T-cell (primary cell): ENCODE results near the gene MITD1. TPM values are rescaled to one million over a fixed set of nuclear protein-coding genes. Genes with fewer than 3 reads are reported as not detected.

Experiments used
- ATAC-seq, 4 experiments: fragments of 200-7000 bp in 3 of 4; fragments of 150-1000 bp in 1 of 4; cut with Tn5 transposase; replicated peaks in 1 of 4; 1 replicate in 3 of 4; 2 replicates in 1 of 4; pipeline ENCODE4 v1.10.0; 2021; ENCODE audit warnings: moderate library complexity in 3 of 4, mild to moderate bottlenecking in 2 of 4, moderate number of reproducible peaks in 1 of 4
- CTCF ChIA-PET, 2 donors: fragments of 300-600 bp; sonication (Branson Sonifier 250); formaldehyde crosslinking; loops; one replicate each; lab custom pipeline; 2022; ENCODE audit warnings: antibody characterized with exemption in 2 of 2; lab: Charles Lee
- POLR2A ChIA-PET, 2 donors: fragments of 300-600 bp; sonication (Branson Sonifier 250); formaldehyde crosslinking; loops; one replicate each; lab custom pipeline; 2022; ENCODE audit warnings: antibody characterized with exemption in 2 of 2; lab: Charles Lee
- DNase-seq, 35 experiments: peaks; one replicate each; pipeline versions ENCODE4 v3.0.0 to v3.0.0-alpha.2; 2013 to 2023
- H3K27ac ChIP-seq: one replicate; pipeline ENCODE4 v1.5.1; 2013; ENCODE audit warnings: low read length
- H3K27me3 ChIP-seq, 2 experiments: replicated peaks in 1 of 2; 1 replicate in 1 of 2; 2 replicates in 1 of 2; pipeline versions ENCODE4 v1.6.1 to v1.7.0; 2013; ENCODE audit warnings: low read length in 1 of 2, mixed read lengths in 1 of 2; ENCODE audit not compliant: control insufficient read depth in 2 of 2, insufficient read depth in 2 of 2; ENCODE audit errors: extremely low read depth in 1 of 2
- H3K36me3 ChIP-seq, 2 donors: 1 replicate in 1 of 2; 2 replicates in 1 of 2; pipeline versions ENCODE4 v1.6.1 to v1.7.0; 2013; ENCODE audit warnings: low read length in 1 of 2; ENCODE audit not compliant: control insufficient read depth in 2 of 2, insufficient read depth in 1 of 2; ENCODE audit errors: extremely low read depth in 1 of 2
- H3K4me1 ChIP-seq, 2 experiments: 1 replicate in 1 of 2; 2 replicates in 1 of 2; pipeline versions ENCODE4 v1.6.1 to v1.7.0; 2013; ENCODE audit warnings: low read length in 2 of 2, mixed read lengths in 1 of 2; ENCODE audit not compliant: insufficient read depth in 2 of 2, control insufficient read depth in 1 of 2; ENCODE audit errors: extremely low read depth in 1 of 2
- H3K4me3 ChIP-seq, 2 donors: 1 replicate in 1 of 2; 2 replicates in 1 of 2; pipeline versions ENCODE4 v1.5.1 to v1.7.0; 2013; ENCODE audit warnings: mild to moderate bottlenecking in 2 of 2, low read length in 1 of 2, moderate library complexity in 1 of 2; ENCODE audit not compliant: control insufficient read depth in 1 of 2; ENCODE audit errors: extremely low read depth in 1 of 2
- H3K9me3 ChIP-seq: 2 replicates; pipeline ENCODE4 v1.7.0; 2013
- H3K27ac Mint-ChIP-seq, 2 donors: one replicate each; pipeline ENCODE4 v1.8.0; 2020 to 2021; ENCODE audit warnings: mild to moderate bottlenecking in 2 of 2, mixed read lengths in 2 of 2
- H3K27me3 Mint-ChIP-seq, 2 donors: one replicate each; pipeline ENCODE4 v1.8.0; 2021 to 2022; ENCODE audit warnings: mixed read lengths in 2 of 2
- H3K36me3 Mint-ChIP-seq: one replicate; pipeline ENCODE4 v1.8.0; 2021; ENCODE audit warnings: mixed read lengths
- H3K4me1 Mint-ChIP-seq, 3 donors: one replicate each; pipeline ENCODE4 v1.8.0; 2020 to 2022; ENCODE audit warnings: mixed read lengths in 3 of 3, mild to moderate bottlenecking in 1 of 3
- H3K4me3 Mint-ChIP-seq, 3 donors: one replicate each; pipeline ENCODE4 v1.8.0; 2020 to 2022; ENCODE audit warnings: mild to moderate bottlenecking in 3 of 3, mixed read lengths in 3 of 3, moderate library complexity in 3 of 3
- H3K9me3 Mint-ChIP-seq, 3 donors: one replicate each; pipeline ENCODE4 v1.8.0; 2020 to 2022; ENCODE audit warnings: mixed read lengths in 3 of 3
- WGBS: methylation state at CpG from one replicate; pipeline ENCODE4 v1.1.5; 2013; ENCODE audit warnings: missing lambda C conversion rate; ENCODE audit not compliant: insufficient coverage; 5-methylcytosine and 5-hydroxymethylcytosine counted together
- total RNA-seq, 35 experiments: library from RNA in 6 of 35; stranded (reverse) in 6 of 35; fragments of 120-200 nt in 1 of 35; gene quantifications; one replicate each; pipeline versions ENCODE4 v1.2.1 to v1.2.4 and lab custom pipeline; 2013 to 2026

MITD1 gene
- total RNA-seq, 5 donors from 2014 or later (not counting 1 experiment from before 2014, with no cell fraction given) = 27.5 to 60.4 (median 56.7) TPM

DNA sequence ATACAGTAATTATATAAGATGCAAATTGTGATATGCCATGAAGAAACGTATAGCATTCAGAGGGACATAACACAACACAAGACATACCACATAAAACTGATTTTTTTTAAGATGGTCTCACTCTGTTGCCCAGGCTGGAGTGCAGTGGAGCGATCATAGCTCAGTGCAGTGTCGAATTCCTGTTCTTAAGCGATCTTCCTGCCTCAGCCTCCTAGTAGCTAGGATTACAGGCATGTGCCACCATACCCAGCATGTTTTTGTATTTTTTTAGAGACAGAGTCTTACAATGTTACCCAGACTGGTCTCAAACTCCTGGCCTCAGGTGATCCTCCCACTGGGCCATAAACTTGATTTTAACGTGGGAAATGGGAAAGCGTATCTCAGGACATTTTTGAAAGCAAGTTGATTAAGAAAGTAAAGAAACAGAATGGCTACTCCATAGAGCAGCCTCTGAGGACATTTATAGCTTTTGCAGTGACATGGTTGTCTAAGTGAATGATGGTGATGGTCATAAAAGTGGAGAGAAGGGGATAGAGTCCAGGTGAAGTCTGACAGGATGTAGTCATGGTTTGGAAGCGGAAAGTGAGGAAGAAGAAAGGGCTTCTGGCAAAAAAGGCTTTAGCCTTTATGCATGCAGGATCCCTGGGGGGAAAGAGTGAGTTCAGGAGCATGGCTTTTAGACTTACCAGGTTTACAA is 28.5 kb downstream of the MITD1 start:
- H3K4me1 ChIP-seq = peaks cover 11 to 19% of the 10 kb centered on the region in 2 experiments
- ATAC-seq = no peak
- 97% methylated on average over 5 of the region's 7 CpGs for WGBS
- H3K4me3 Mint-ChIP-seq = no peak overlapping the region
- H3K36me3 ChIP-seq = peaks cover 5 to 9% of the 10 kb centered on the region in 2 donors
- no peaks in the 10 kb centered on the region for H3K27me3 Mint-ChIP-seq
- no peak overlapping the region for H3K4me3 ChIP-seq
- H3K9me3 Mint-ChIP-seq = no peaks in the 10 kb centered on the region
- no peak overlapping the region for H3K27ac ChIP-seq
- no peaks in the 10 kb centered on the region for H3K27me3 ChIP-seq
- ChIA-PET POLR2A (no interaction called here), CTCF (no interaction called here)
- peaks cover 14% of the 10 kb centered on the region for H3K36me3 Mint-ChIP-seq
- H3K27ac Mint-ChIP-seq = no peak overlapping the region
- no peak for DNase-seq
- H3K9me3 ChIP-seq = no peaks in the 10 kb centered on the region
- peaks cover 24 to 26% (median 25%) of the 10 kb centered on the region in 3 donors for H3K4me1 Mint-ChIP-seq

DNA sequence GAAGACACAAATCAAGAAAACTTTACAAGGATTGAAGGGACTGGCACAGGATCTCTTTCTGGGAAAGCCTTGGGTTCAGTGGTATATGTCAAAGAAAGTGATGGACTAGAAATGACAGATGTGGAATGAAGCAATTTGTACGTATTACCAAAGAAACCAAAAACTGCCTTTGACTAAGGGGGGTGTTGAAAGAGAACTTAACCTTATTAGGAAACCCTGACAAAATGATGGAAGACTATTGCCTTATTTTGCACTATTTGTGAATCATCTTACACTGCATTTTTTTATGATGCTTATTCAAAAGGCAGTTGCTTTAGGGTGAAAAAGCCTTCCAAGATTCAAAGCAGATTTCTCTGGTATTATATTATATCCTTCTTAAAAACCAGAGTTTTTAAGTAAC is 30.2 kb downstream of the MITD1 start:
- Mint-ChIP-seq H3K27ac (no peak overlapping the region), H3K27me3 (no peaks in the 10 kb centered on the region), H3K36me3 (peaks cover 13% of the 10 kb centered on the region), H3K4me3 (no peak overlapping the region), H3K4me1 (peaks cover 7 to 11% (median 9%) of the 10 kb centered on the region in 3 donors), H3K9me3 (no peaks in the 10 kb centered on the region)
- no CpG with 5 or more reads among the region's 1 CpG for WGBS
- Histone ChIP-seq H3K9me3 (no peaks in the 10 kb centered on the region), H3K4me1 (peaks cover 7 to 13% of the 10 kb centered on the region in 2 experiments), H3K27ac (no peak overlapping the region), H3K36me3 (no peaks in the 10 kb centered on the region), H3K4me3 (no peak overlapping the region), H3K27me3 (no peaks in the 10 kb centered on the region)
- ChIA-PET POLR2A (interaction anchor here (0.7 to 1.0 kb wide), 2 partner anchors 10 to 910 kb away, joined by 3 to 4 read pairs; no protein-coding TSS in a partner anchor), CTCF (no interaction called here)
- no peak for ATAC-seq
- DNase-seq = no peak

GRCh38 chr2:99141110-99142108 is 39.4 kb downstream of the MITD1 start, which contains the start of gene C2orf15:
Gene C2orf15 (plus strand): TSS chr2:99141707. CDS start chr2:99150559, 8,852 bp downstream.
- no peaks in the 10 kb centered on the region for H3K36me3 ChIP-seq
- Mint-ChIP-seq H3K27ac (peak within 1 kb of the TSS; percentile 95 to 97), H3K9me3 (no peaks in the 10 kb centered on the region), H3K36me3 (peaks cover 13% of the 10 kb centered on the region), H3K27me3 (no peaks in the 10 kb centered on the region), H3K4me1 (peaks cover 10 to 24% (median 19%) of the 10 kb centered on the region in 3 donors), H3K4me3 (peak within 1 kb of the TSS; percentile 87 to 95 (median 94))
- no peaks in the 10 kb centered on the region for H3K9me3 ChIP-seq
- WGBS = under 1% methylated on average over 76 of the region's 84 CpGs
- peak within 1 kb of the TSS; percentile 95 for H3K27ac ChIP-seq
- H3K4me1 ChIP-seq = peaks cover 11 to 14% of the 10 kb centered on the region in 2 experiments
- peak within 1 kb of the TSS; percentile 92 to 98 for H3K4me3 ChIP-seq
- no peaks in the 10 kb centered on the region for H3K27me3 ChIP-seq
- peak; percentile 90 to 98 (median 94) for DNase-seq
- ATAC-seq = peak; percentile 88 to 92 (median 89)
- POLR2A ChIA-PET = interaction anchor here (0.6 to 1.4 kb wide), 9 partner anchors 9 to 349 kb away, joined by 3 to 14 read pairs (median 3); partner anchors contain the start of gene REV1 (in 1 of the 2)
- CTCF ChIA-PET = interaction anchor here in 1 of 2 donors (0.5 to 2.3 kb wide), 7 partner anchors 14 to 1436 kb away, joined by 3 to 13 read pairs (median 4); partner anchors contain the start of genes EIF5B, LIPT1, MITD1 and MRPL30

GRCh38 chr2:99140860-99141109 is 40.1 kb downstream of the MITD1 start:
- Mint-ChIP-seq H3K9me3 (peaks cover 0 to 2% (median 0%) of the 10 kb centered on the region in 3 donors), H3K27me3 (no peaks in the 10 kb centered on the region), H3K4me3 (peak overlapping the region; percentile 87 to 95 (median 94)), H3K27ac (peak overlapping the region; percentile 95 to 97), H3K36me3 (peaks cover 13% of the 10 kb centered on the region), H3K4me1 (peaks cover 10 to 24% (median 19%) of the 10 kb centered on the region in 3 donors)
- Histone ChIP-seq H3K9me3 (no peaks in the 10 kb centered on the region), H3K27me3 (no peaks in the 10 kb centered on the region), H3K4me1 (peaks cover 11 to 14% of the 10 kb centered on the region in 2 experiments), H3K4me3 (peak overlapping the region; percentile 74 to 98), H3K27ac (peak overlapping the region; percentile 95), H3K36me3 (no peaks in the 10 kb centered on the region)
- POLR2A ChIA-PET = interaction anchor here (0.6 to 1.4 kb wide), 9 partner anchors 9 to 352 kb away, joined by 3 to 14 read pairs (median 4); partner anchors contain the start of gene REV1 (in 1 of the 2)
- WGBS = 0% methylated on average over 21 of the region's 21 CpGs
- peak; percentile 20 to 27 (median 24) for ATAC-seq
- CTCF ChIA-PET = interaction anchor here in 1 of 2 donors (0.8 to 2.3 kb wide), 6 partner anchors 15 to 349 kb away, joined by 3 to 13 read pairs (median 4); partner anchors contain the start of genes EIF5B, LIPT1, MITD1 and MRPL30
- DNase-seq = no peak

- no peaks in the 10 kb centered on the region for H3K27me3 Mint-ChIP-seq
- peak overlapping the region; percentile 95 to 97 for H3K27ac Mint-ChIP-seq
- no peaks in the 10 kb centered on the region for H3K9me3 ChIP-seq
- H3K36me3 ChIP-seq = no peaks in the 10 kb centered on the region
- H3K4me3 ChIP-seq = peak overlapping the region; percentile 74 to 98
- no peak for DNase-seq
- peak overlapping the region; percentile 95 for H3K27ac ChIP-seq
- ChIA-PET POLR2A (interaction anchor here (0.6 to 1.4 kb wide), 8 partner anchors 10 to 352 kb away, joined by 3 to 14 read pairs (median 4); partner anchors contain the start of gene REV1 (in 1 of the 2)), CTCF (interaction anchor here in 1 of 2 donors (0.8 to 2.3 kb wide), 5 partner anchors 15 to 350 kb away, joined by 3 to 13 read pairs (median 4); partner anchors contain the start of genes EIF5B, LIPT1, MITD1 and MRPL30)
- peaks cover 15% of the 10 kb centered on the region for H3K36me3 Mint-ChIP-seq
- 11% methylated on average over 9 of the region's 17 CpGs for WGBS
- ATAC-seq = no peak
- peak overlapping the region; percentile 87 to 95 (median 94) for H3K4me3 Mint-ChIP-seq
- H3K4me1 Mint-ChIP-seq = peaks cover 10 to 24% (median 19%) of the 10 kb centered on the region in 3 donors
- peaks cover 11 to 14% of the 10 kb centered on the region in 2 experiments for H3K4me1 ChIP-seq
- peaks cover 0 to 2% (median 0%) of the 10 kb centered on the region in 3 donors for H3K9me3 Mint-ChIP-seq
- H3K27me3 ChIP-seq = no peaks in the 10 kb centered on the region
Measured at GRCh38 chr2:99140056-99140859, 40.6 kb downstream of the MITD1 start.
